ENCODE results near the gene MAPK12. TPM values are rescaled to one million over a fixed set of nuclear protein-coding genes. Genes with fewer than 3 reads are reported as not detected.

MAPK12 gene
- total and polyA plus RNA-seq, 9 of the 15 experiments (the other 6 are each of a cell fraction or from before 2014, with no cell fraction given): 0.79 to 71.5 (median 32.8) TPM

GRCh38 chr22:50308597-50308935 is 47.1 kb upstream of the MAPK12 start (continued):
- TF ChIP-seq CTBP1 (IDR thresholded peaks at IDR 0.05; ENCODE audit: borderline replicate concordance) (peak; percentile 19; the same call in 1 of the 2 replicates), ZNF41 (CRISPR knock-in tag; conservative IDR thresholded peaks at IDR 0.05) (no peak), NR2C1 (IDR thresholded peaks at IDR 0.05) (no peak), NR2C1 (tag; IDR thresholded peaks at IDR 0.05) (no peak), ZBTB8A (IDR thresholded peaks at IDR 0.05; ENCODE audit: partially characterized antibody) (no peak), NRF1 (conservative IDR thresholded peaks at IDR 0.05 in 1 of 2, IDR thresholded peaks at IDR 0.05 in 1 of 2) (0 out of 4 replicates have a peak, but pooled peaks have one; percentile 8 to 23), ARID1B (IDR thresholded peaks at IDR 0.05) (peak; percentile 31; the same call in 1 of the 2 replicates)
- TF ChIP-seq, protein P1, sequence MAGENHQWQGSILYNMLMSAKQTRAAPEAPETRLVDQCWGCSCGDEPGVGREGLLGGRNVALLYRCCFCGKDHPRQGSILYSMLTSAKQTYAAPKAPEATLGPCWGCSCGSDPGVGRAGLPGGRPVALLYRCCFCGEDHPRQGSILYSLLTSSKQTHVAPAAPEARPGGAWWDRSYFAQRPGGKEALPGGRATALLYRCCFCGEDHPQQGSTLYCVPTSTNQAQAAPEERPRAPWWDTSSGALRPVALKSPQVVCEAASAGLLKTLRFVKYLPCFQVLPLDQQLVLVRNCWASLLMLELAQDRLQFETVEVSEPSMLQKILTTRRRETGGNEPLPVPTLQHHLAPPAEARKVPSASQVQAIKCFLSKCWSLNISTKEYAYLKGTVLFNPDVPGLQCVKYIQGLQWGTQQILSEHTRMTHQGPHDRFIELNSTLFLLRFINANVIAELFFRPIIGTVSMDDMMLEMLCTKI (IDR thresholded peaks at IDR 0.05; ENCODE audit: partially characterized antibody): no peak
- TF ChIP-seq, protein P2, sequence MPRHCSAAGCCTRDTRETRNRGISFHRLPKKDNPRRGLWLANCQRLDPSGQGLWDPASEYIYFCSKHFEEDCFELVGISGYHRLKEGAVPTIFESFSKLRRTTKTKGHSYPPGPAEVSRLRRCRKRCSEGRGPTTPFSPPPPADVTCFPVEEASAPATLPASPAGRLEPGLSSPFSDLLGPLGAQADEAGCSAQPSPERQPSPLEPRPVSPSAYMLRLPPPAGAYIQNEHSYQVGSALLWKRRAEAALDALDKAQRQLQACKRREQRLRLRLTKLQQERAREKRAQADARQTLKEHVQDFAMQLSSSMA (CRISPR knock-in tag; IDR thresholded peaks at IDR 0.05): no peak
